GM13977 (cell line): ENCODE data around the gene ST7.

Experiments used
- DNase-seq: peaks from one replicate; pipeline ENCODE4 v3.0.0; 2012; ENCODE audit warnings: low spot score
- CTCF ChIP-seq: IDR thresholded peaks from 2 replicates; pipeline ENCODE4 v1.5.1; 2012; ENCODE audit warnings: mild to moderate bottlenecking, control low read depth; ENCODE audit not compliant: insufficient read depth; ENCODE audit errors: extremely low read depth, missing control alignments
- in situ Hi-C: fragments of 300-500 bp; cut with MboI; formaldehyde crosslinking; loops from one replicate; pipeline ENCODE4 v1.12.0; 2022; ENCODE audit warnings: low sequenced_read_pairs, low pct_unique_long_range_greater_than_20kb, mixed read lengths, inconsistent platforms; ENCODE audit not compliant: unreplicated experiment

ST7 gene

GRCh38 chr7:117048882-117049281 lies 95.6 kb downstream of the ST7 start:
- TF ChIP-seq CTCF = no peak
- in situ Hi-C loops = no loop called here
- DNase-seq = no peak

GRCh38 chr7:117051808-117052207 lies 98.5 kb downstream of the ST7 start:
- DNase-seq = no peak
- in situ Hi-C loops = no loop called here
- no peak for TF ChIP-seq CTCF

GRCh38 chr7:117053432-117053831 lies 100.1 kb downstream of the ST7 start:
- no peak for DNase-seq
- in situ Hi-C loops = no loop called here
- no peak for TF ChIP-seq CTCF

- in situ Hi-C loops = no loop called here
- no peak for DNase-seq
- no peak for TF ChIP-seq CTCF
Measured at GRCh38 chr7:117061751-117062150, 108.5 kb downstream of the ST7 start.

GRCh38 chr7:117062300-117062699 lies 109.0 kb downstream of the ST7 start:
- DNase-seq = no peak
- in situ Hi-C loops = no loop called here
- TF ChIP-seq CTCF = no peak

- no peak for DNase-seq
- in situ Hi-C loops = no loop called here
- no peak for TF ChIP-seq CTCF
Measured at GRCh38 chr7:117064688-117065087, 111.4 kb downstream of the ST7 start.

GRCh38 chr7:117065571-117066150 lies 112.4 kb downstream of the ST7 start:
- TF ChIP-seq CTCF = no peak
- in situ Hi-C loops = no loop called here
- DNase-seq = no peak
